Measurements from ENCODE around the gene MAG. TPM values are rescaled to one million over a fixed set of nuclear protein-coding genes. Genes with fewer than 3 reads are reported as not detected.

Gene MAG
- total and polyA plus RNA-seq, 9 of the 15 experiments (the other 6 are each of a cell fraction or from before 2014, with no cell fraction given): 0.11 to 10.0 (median 1.6) TPM

GRCh38 chr19:35248310-35249145 is 43.4 kb upstream of the MAG start, which contains the start of gene LSR (continued):
- TF ChIP-seq HES1 (IDR thresholded peaks at IDR 0.05; ENCODE audit: low read depth): peak; percentile 22; the same call in 1 of the 2 replicates
- peak in 1 of 2 experiments; percentile 61; a peak in 1 of 4 replicates for TF ChIP-seq TEAD1 (CRISPR knock-in tag; IDR thresholded peaks at IDR 0.05)
- no peak for TF ChIP-seq PPARD (CRISPR knock-in tag; IDR thresholded peaks at IDR 0.05)
- TF ChIP-seq ZNF583 (CRISPR knock-in tag; IDR thresholded peaks at IDR 0.05): no peak
- TF ChIP-seq GABPB1 (CRISPR knock-in tag; IDR thresholded peaks at IDR 0.05): peak; percentile 90
- TF ChIP-seq IRF2 (CRISPR knock-in tag; IDR thresholded peaks at IDR 0.05): no peak
- no peak for TF ChIP-seq ZNF584 (CRISPR knock-in tag; IDR thresholded peaks at IDR 0.05; ENCODE audit: low read depth)
- TF ChIP-seq MYNN (IDR thresholded peaks at IDR 0.05): no peak
- no peak for TF ChIP-seq MYNN (CRISPR knock-in tag; IDR thresholded peaks at IDR 0.05)
- TF ChIP-seq THAP7 (CRISPR knock-in tag; IDR thresholded peaks at IDR 0.05): peak; percentile 84; the same call in 1 of the 2 replicates
- TF ChIP-seq EWSR1 (IDR thresholded peaks at IDR 0.05; ENCODE audit: borderline replicate concordance, low read depth, partially characterized antibody): no peak
- no peak for TF ChIP-seq COPS2 (conservative IDR thresholded peaks at IDR 0.05)
- no peak for TF ChIP-seq ZNF224 (CRISPR knock-in tag; IDR thresholded peaks at IDR 0.05)
- peak in 1 of 2 experiments; percentile 4; a peak in 1 of 4 replicates for TF ChIP-seq RCOR1 (IDR thresholded peaks at IDR 0.05; ENCODE audit: borderline replicate concordance in 1 of 2, low read depth in 2 of 2, low read length in 2 of 2)
- no peak for TF ChIP-seq TAF9B (IDR thresholded peaks at IDR 0.05; ENCODE audit: partially characterized antibody)
- no peak for TF ChIP-seq TFAM (CRISPR knock-in tag; conservative IDR thresholded peaks at IDR 0.05)
- peak; percentile 70 for TF ChIP-seq NELFE (IDR thresholded peaks at IDR 0.05; ENCODE audit: insufficient read depth, insufficient read length)
- no peak for TF ChIP-seq HBP1 (CRISPR knock-in tag; IDR thresholded peaks at IDR 0.05)
- peak; percentile 9; the same call in 1 of the 2 replicates for TF ChIP-seq ZNF740 (CRISPR knock-in tag; IDR thresholded peaks at IDR 0.05)
- TF ChIP-seq ZNF740 (tag; IDR thresholded peaks at IDR 0.05): no peak; a peak in 1 of 4 replicates
- no peak for TF ChIP-seq ZNF212 (CRISPR knock-in tag; IDR thresholded peaks at IDR 0.05)
- TF ChIP-seq NRF1 (conservative IDR thresholded peaks at IDR 0.05 in 1 of 2, IDR thresholded peaks at IDR 0.05 in 1 of 2): peak in 1 of 2 experiments; percentile 60; a peak in 3 of 4 replicates
- no peak for TF ChIP-seq ZNF507 (tag; conservative IDR thresholded peaks at IDR 0.05)
- no peak for TF ChIP-seq USF1 (CRISPR knock-in tag; IDR thresholded peaks at IDR 0.05)
- no peak; the same call in 1 of the 2 replicates for TF ChIP-seq MTA2 (IDR thresholded peaks at IDR 0.05; ENCODE audit: low read depth)

Measured in K562 (cell line).